GM18951 (cell line): ENCODE data around the gene ARHGEF25.

ENCODE experiments used
- POLR2A ChIP-seq: IDR thresholded peaks from 4 replicates; pipeline ENCODE4 v1.6.1; 2011; ENCODE audit warnings: mild to moderate bottlenecking; ENCODE audit not compliant: insufficient read length, insufficient read depth; ENCODE audit errors: extremely low read depth
- in situ Hi-C: fragments of 300-500 bp; cut with MboI; formaldehyde crosslinking; loops from one replicate; pipeline ENCODE4 v1.12.0; 2022; ENCODE audit warnings: low sequenced_read_pairs, mixed read lengths, inconsistent platforms; ENCODE audit not compliant: unreplicated experiment

The ARHGEF25 gene

GRCh38 chr12:57590864-57591781 lies 20.1 kb upstream of the ARHGEF25 start, which contains the start of gene PIP4K2C:
Gene PIP4K2C (plus strand): TSS chr12:57591192. CDS start chr12:57591290, 98 bp downstream.
- peak; percentile 88 for TF ChIP-seq POLR2A
- in situ Hi-C loops: no loop called here

DNA sequence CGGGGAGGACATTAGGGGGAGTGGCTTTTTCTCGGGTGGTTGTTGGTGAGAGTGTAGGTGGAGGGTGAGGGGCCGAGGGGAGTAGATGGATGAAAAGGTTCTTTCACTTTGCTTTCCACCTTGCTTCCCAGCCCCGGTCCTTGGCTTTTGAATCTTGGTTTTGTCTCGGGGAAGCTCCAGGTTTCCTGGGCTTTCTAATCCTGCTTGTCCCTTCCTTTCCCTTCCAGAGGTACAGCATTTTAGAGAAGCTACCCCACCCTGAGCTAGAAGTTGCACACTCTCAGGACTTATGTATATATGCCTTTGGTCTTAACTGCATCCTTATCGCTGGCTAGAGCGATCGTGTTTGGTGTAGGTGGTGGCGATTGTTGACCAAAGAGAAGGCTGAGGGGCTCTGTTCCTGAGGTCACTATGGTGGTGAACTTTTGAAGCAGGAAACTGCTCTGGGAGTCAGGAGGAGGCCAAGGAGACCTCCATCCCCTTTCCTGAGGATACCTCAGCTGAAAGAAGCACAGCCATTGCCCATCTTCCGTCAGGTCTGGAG lies 19.4 kb upstream of the ARHGEF25 start:
- in situ Hi-C loops: no loop called here
- no peak for TF ChIP-seq POLR2A

GRCh38 chr12:57592551-57593165 lies 18.6 kb upstream of the ARHGEF25 start:
- in situ Hi-C loops: no loop called here
- TF ChIP-seq POLR2A: no peak

- no peak for TF ChIP-seq POLR2A
- in situ Hi-C loops: no loop called here
These were observed 18.0 kb upstream of the ARHGEF25 start for GRCh38 chr12:57593187-57593586.

GRCh38 chr12:57600395-57600794 lies 10.8 kb upstream of the ARHGEF25 start:
- TF ChIP-seq POLR2A: no peak
- in situ Hi-C loops: no loop called here

DNA sequence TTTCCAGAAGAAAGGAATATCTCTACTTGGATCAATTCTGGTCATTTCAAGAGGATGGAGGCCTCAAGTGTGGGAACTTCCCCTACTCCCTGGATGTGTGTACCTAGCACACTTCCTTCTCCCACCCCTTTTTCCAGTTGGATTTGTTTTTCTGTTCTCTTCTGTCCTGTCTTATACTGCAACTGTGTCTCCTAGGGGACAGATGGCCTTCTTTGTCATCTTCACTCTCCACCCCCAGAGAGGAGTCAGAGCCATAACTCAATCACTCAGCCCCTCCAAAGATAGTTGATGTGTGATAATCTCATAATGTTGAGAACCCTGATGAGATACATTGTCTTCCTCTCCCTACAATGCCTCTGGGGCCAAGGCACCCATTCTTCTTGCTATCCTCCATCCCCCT lies 8.7 kb upstream of the ARHGEF25 start:
- in situ Hi-C loops: no loop called here

DNA sequence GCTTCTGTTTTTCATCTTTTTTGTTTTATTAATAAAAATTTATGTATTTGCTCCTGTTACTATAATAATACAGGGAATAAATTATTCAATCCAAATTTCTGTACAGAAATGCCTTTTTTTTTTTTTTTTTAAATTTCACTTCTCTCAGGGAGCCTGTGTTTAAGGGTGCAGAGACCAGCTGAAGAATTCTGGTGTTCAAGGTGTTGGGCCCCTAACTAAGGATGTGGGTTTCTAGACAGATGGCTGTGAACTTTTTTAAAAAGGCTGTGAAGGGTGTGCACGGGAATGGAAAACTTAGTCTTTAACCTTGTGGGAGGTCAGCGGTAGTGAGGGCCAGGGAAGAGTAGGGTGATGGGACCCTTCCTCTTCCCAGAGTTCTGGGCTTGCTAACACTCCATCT lies 7.9 kb upstream of the ARHGEF25 start:
- in situ Hi-C loops: no loop called here
- no peak for TF ChIP-seq POLR2A

More for the DNA sequence above, 8.7 kb upstream of the ARHGEF25 start:
- TF ChIP-seq POLR2A: no peak

DNA sequence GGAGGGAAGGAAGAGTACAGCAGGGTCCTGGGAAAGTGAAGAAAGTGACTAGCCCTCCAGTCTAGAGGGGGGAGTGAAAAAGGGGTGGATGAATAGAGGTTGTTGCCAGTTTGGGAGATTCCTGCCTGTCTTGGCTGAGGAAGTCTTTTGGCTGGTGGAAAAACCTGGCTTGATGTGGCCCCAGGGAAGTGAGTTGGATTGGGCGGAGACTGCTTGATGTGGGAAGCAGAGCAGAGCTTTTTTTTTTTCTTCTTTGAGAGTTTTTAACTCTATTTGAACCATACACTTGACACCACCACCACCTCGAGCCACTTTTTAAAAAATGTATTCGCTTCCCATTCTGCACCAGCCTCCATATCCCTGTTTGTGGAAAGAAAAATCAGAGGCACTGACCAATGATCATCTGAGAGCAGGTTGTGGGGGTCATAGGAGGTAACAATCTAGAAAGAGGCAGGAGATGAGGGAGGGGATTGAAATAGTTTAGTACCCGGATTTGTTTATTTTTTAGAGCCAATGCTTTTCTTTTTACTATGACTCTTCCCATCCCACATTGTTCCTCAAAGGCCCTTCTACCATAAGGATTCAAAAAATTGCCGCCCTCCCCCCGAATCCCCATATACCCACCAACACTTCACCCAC lies 7.3 kb upstream of the ARHGEF25 start:
- in situ Hi-C loops: no loop called here

GRCh38 chr12:57604454-57604991 lies 6.7 kb upstream of the ARHGEF25 start, which contains the start of gene DTX3:
Gene DTX3 (plus strand): TSS chr12:57604824. CDS start chr12:57606518, 1,694 bp downstream.
- TF ChIP-seq POLR2A: no peak

More for the DNA sequence above, 7.3 kb upstream of the ARHGEF25 start:
- TF ChIP-seq POLR2A: no peak

DNA sequence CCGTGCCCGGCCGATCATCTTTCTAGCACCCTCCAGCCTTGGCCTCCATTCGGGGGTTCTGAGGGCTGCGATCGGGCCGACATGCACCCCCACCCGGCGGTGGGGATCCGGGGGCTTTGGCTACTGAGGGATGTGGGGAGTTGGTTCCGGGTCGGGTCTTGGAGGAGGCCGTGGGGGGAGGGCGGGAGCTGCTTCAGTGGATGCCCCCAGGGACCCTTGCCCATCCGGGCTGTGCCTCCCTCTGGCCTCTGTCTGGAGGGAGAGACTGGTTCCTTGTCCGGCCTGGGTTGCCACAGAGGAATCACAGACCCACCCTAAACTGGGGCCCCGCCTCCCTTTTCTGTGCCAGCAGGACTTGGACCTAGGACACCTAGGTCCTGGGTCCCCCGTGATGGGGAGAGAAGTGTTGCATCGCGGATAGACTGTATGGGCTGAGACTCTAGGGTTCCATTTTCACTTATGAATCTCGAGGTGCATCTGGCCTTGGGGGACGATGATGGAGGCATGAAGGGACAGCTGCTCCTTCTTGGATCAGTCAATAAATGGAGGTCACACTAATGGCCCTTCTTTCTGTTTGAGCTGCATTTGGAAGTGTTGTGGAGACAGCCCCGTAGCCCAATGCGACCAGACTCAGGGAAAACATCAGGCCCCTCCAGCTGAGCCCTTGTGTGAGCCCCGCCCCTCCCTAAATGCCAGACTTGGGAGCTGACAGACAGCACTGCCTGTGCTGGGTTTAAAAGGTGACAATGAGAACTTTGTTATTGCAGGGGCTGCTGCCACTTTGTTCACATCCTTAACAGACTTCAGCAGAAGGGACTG lies 6.0 kb upstream of the ARHGEF25 start:
- in situ Hi-C loops: no loop called here
- TF ChIP-seq POLR2A: no peak

More at GRCh38 chr12:57604454-57604991, 6.7 kb upstream of the ARHGEF25 start, which contains the start of gene DTX3:
- in situ Hi-C loops: no loop called here

DNA sequence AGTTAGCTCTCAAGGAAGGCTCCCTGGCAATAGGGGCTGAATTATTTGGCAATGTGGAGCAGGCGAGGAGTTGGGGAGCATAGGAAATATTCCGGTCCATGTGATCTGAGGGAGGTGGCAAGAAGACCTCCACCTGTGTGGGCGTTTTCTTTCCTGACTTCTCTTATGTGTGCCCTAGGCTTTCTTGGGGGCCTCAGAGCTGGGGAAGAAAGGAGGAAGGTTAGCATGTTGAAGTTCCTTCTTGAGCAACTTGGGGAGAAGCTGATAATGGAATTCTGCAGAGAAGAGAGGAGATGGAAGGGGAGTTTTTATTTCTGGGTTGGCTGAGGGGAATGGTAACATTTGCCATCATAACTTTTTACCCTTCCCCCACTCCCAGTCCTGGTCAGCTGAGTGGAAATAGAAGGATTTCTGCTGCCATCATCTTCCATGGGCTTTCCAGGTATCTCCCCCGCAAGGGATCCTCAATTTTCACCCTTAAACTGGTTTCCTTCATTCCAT lies 5.4 kb upstream of the ARHGEF25 start:
- in situ Hi-C loops: no loop called here
- no peak for TF ChIP-seq POLR2A

GRCh38 chr12:57606399-57606798 lies 4.8 kb upstream of the ARHGEF25 start:
- in situ Hi-C loops: no loop called here
- no peak for TF ChIP-seq POLR2A

DNA sequence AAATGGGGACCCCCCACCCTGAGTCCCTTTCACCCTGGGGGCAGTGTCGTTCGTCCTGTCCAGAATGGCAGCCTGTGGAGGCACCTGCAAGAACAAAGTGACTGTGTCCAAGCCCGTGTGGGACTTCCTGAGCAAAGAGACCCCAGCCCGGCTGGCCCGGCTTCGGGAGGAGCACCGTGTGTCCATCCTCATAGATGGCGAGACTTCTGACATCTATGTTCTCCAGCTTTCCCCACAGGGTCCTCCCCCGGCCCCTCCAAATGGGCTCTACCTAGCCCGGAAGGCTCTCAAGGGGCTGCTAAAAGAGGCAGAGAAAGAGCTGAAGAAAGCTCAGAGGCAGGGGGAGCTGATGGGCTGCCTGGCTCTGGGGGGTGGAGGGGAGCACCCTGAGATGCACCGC lies 4.4 kb upstream of the ARHGEF25 start:
- TF ChIP-seq POLR2A: no peak
- in situ Hi-C loops: no loop called here
